NB4 (cell line): ENCODE measurements around the gene EIF5A.

Experiments
- POLR2A ChIP-seq: IDR thresholded peaks from 2 replicates; pipeline ENCODE4 v1.6.1; 2011; ENCODE audit warnings: mild to moderate bottlenecking; ENCODE audit not compliant: insufficient read length; ENCODE audit errors: extremely low read depth
- TF ChIP-seq, protein P1 (sequence below): IDR thresholded peaks from one replicate; pipeline ENCODE4 v1.5.1; 2012; ENCODE audit warnings: low read depth, low read length
- TF ChIP-seq, protein P2 (sequence below): IDR thresholded peaks from 2 replicates; pipeline ENCODE4 v1.6.1; 2011; ENCODE audit warnings: low read depth, low read length

DNA sequence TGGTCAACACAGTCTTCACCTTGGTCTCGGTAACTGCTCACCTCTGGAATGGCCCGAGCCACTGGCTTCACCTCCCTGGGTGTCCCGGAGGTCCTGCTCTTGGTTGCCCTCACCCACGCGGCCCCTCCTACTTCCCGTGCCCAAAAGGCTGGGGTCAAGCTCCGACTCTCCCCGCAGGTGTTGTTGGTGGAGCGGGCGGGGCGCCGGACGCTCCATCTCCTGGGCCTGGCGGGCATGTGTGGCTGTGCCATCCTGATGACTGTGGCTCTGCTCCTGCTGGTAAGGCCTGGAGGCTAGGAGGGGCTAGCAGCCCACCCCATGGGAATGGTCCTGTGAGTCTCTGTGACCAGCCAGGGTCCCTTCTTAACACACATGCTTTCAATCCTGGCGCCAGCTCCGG, 22.5 kb upstream of the EIF5A start:
- TF ChIP-seq, protein P1, sequence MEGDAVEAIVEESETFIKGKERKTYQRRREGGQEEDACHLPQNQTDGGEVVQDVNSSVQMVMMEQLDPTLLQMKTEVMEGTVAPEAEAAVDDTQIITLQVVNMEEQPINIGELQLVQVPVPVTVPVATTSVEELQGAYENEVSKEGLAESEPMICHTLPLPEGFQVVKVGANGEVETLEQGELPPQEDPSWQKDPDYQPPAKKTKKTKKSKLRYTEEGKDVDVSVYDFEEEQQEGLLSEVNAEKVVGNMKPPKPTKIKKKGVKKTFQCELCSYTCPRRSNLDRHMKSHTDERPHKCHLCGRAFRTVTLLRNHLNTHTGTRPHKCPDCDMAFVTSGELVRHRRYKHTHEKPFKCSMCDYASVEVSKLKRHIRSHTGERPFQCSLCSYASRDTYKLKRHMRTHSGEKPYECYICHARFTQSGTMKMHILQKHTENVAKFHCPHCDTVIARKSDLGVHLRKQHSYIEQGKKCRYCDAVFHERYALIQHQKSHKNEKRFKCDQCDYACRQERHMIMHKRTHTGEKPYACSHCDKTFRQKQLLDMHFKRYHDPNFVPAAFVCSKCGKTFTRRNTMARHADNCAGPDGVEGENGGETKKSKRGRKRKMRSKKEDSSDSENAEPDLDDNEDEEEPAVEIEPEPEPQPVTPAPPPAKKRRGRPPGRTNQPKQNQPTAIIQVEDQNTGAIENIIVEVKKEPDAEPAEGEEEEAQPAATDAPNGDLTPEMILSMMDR = no peak
- TF ChIP-seq, protein P2, sequence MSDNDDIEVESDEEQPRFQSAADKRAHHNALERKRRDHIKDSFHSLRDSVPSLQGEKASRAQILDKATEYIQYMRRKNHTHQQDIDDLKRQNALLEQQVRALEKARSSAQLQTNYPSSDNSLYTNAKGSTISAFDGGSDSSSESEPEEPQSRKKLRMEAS = no peak
- no peak for TF ChIP-seq POLR2A
